ENCODE measurements around the gene S100A13.
"Not testable (repeated sequence)": the region's sequence is repeated elsewhere in the genome, so short reads cannot be mapped to it uniquely, and the experiment has no call there.

Gene S100A13

DNA sequence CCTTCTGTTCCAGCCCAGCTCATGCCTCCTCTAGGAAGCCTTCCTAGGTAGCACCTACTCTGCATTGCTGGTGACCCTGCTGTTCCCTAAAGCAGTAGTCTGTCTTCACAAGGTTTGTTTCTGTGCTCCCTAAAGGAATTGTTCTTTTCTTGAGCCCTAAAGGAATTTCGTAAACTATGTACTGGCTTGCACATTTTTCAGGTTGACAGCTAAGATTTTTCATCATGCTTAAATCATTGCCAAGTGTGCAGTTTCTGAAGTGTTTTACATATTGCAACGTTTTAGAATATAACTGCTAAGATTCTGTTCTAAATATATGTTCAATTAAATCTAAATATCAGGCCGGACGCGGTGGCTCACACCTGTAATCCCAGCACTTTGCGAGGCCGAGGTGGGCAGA lies 27.5 kb downstream of the S100A13 start:
- no peak for DNase-seq

DNA sequence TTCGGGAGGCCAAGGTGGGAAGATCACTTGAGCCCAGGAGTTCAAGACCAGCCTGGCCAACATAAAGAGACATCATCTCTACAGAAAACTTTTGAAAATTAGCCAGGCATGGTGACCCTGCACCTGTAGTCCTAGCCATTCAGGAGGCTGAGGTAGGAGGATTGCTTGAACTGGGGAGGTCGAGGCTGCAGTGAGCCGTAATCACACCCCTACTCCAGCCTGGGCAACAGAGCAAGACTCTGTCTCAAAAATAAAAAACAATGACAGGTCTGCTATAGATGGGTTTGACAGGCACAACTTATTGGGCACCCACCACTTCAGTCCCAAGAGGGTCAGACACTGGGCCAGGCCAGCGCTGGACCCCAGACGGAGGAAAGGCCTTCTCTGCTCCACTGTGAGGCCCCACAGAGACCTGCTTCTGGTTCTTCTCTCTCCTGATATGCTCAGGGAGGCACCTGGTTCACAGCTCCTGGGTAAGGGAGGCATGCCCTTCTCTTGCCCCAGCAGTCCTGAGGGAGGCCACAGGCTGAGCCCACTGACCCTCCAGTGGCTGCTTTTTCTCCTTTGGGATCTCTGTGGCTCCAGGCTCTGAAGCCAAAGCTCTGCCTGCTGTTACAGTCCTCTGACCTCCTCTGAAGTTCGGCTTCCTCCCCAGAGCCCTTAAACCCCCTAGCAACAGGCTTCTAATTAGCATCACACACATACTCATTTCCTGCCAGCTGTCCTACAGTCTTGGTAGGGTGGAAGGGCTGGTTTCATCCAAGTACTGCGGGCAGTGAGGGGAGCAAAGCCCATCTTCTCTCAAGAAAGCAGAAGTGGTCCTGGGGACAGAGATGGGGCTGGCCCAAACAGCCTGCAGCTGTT lies 28.8 kb downstream of the S100A13 start:
- peak; percentile 59 for DNase-seq

DNA sequence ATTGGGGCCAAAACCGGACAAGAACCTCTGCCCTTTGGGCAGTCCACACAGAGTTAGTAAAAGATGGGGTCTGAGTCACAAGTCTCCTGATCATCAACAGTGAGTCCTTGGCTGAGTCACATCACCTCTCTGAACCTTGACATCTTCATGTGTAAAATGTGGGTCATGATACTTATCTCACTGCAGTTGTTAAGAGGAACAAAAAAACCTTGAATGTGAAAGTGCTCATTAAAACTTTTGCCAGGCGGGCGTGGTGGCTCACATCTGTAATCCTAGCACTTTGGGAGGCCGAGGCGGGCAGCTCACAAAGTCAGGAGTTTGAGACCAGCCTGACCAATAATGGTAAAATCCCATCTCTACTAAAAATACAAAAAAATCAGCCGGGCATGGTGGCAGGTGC lies 30.1 kb downstream of the S100A13 start:
- no peak for DNase-seq

DNA sequence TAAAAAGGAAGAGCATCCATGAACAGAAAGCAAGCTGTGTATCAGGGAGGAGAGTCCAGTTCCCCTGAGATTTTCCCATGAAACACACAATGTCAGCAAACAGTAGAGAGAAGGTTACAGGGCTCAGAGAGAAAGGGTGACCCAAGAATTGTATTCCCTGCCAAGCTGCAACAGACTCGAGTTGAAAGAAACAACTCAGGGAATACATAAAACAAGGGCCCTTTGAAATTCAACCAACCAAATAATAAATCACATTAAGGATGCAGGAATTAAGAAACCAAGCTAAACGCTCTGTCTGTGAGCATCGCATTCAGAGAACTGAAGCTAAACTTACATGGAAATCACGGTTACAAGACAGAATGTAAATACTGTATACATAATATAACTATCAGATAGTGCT lies 34.6 kb downstream of the S100A13 start:
- no peak for DNase-seq

DNA sequence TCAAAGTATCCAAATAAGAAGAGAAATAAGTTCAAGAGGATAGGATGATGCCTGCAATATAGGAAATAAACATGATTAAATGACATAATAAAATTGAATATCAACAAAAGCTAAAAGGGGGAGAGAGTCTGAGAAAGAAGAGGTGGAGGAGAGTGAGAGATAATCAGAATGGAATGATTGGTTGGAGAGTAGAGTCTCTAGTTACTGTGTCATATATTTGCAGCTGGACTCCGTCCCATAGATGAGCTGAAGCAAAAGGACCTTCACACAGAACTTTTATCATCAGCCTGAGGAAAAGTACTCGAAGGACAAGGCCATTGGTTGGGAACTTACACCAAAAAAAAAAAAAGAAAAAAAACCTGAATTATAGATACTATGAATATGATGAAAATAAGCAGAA lies 38.8 kb downstream of the S100A13 start:
- no peak for DNase-seq

DNA sequence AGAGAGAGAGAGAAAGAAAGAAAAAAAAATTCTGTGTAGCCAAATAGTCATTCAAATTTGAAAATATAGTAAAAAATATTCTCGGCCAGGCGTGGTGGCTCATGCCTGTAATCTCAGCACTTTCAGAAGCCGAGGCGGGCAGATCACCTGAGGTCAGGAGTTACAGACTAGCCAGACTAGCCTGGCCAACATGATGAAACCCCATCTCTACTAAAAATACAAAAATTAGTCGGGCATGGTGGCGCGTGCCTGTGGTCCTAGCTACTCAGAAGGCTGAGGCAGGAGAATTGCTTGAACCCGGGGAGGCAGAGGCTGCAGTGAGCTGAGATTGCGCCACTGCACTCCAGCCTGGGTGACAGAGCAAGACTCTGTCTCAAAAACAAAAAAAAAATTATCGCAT lies 39.3 kb downstream of the S100A13 start:
- DNase-seq, result not testable (repeated sequence)

DNA sequence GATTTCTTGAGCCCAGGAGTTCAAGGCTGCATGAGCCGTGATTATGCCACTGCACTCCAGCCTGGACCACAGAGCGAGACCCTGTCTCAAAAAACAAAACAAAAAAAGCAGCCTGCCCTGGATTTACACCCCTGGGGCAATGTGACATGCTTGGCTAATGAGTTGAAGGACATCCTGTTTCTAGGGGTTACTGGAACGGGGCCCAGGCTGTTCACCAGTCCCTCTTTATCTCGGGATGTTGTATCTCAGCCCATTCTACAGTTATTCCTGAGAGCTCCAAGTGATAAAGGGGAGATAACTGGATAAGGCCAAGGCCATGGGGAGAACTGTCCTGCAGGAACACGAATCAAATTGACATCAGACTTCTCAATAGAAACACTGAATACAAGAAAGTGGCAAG lies 40.0 kb downstream of the S100A13 start:
- no peak for DNase-seq

DNA sequence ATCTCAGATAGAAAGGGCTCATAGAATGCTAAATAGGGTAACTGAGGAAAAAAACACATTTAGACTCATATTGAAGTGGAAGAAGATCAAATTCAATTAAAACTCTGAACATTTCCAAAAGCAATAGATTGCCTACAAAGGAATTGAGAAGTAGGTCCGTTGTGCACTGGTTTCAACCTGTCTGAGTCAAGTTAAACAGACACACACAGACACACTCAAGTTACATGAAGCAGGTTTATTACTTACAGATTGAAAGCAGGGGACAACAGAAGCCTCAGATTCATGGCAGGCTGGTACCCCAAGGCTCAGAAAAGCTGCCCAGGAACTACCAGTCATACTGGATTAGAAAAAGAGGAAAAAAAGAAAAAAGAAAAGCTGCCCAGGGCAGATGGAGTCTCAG lies 41.0 kb downstream of the S100A13 start:
- DNase-seq, result no peak

DNA sequence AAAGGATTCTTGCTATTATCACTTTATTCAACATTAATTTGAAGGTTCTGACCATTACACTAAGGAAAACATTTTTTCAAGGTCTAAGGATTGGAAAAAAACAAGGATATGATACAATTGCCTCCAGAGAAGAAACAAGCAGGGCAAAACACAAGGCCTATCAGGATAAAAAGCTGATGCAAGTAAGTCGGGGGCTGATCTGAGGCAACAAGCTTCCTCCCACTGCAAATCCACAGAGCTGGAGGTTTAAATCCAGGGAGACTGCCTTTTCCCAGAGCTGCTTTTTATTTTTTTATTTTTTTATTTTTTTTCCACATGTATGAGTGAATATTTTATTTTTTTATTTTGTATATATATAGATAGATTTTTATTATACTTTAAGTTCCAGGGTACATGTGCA lies 42.3 kb downstream of the S100A13 start:
- DNase-seq, result no peak

DNA sequence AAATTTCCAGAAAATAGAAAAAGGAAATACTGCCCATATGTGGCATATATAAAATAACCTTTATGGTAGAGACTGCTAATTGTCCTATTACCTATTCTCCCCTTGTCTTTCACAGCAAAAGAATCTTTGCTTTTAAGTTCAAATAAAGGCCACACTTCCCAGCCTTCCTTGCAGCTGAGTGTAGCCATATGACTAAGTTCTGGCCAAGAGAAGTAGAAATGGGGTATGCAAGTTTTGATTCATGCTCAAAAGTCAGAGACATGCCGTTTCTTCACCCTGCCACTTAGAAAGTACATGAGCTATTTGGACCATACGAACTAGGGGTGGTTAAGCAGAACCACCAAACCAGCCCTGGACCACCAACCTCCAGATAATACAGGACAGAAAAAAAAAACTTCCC lies 43.3 kb downstream of the S100A13 start:
- no peak for DNase-seq

DNA sequence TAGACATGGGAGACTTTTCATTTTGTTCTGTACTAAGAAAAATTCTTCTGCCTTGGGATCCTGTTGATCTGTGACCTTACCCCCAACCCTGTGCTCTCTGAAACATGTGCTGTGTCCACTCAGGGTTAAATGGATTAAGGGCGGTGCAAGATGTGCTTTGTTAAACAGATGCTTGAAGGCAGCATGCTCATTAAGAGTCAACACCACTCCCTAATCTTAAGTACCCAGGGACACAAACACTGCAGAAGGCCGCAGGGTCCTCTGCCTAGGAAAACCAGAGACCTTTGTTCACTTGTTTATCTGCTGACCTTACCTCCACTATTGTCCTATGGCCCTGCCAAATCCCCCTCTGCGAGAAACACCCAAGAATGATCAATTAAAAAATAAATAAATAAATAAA lies 43.8 kb downstream of the S100A13 start:
- DNase-seq, result not testable (repeated sequence)

DNA sequence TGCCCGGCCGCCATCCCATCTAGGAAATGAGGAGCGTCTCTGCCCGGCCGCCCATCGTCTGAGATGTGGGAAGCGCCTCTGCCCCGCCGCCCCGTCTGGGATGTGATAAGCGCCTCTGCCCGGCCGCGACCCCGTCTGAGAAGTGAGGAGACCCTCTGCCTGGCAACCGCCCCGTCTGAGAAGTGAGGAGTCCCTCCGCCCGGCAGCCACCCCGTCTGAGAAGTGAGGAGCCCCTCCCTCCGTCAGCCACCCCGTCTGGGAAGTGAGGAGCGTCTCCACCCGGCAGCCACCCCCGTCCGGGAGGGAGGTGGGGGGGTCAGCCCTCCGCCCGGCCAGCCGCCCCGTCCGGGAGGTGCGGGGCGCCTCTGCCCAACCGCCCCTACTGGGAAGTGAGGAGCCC lies 44.5 kb downstream of the S100A13 start:
- not testable (repeated sequence) for DNase-seq

DNA sequence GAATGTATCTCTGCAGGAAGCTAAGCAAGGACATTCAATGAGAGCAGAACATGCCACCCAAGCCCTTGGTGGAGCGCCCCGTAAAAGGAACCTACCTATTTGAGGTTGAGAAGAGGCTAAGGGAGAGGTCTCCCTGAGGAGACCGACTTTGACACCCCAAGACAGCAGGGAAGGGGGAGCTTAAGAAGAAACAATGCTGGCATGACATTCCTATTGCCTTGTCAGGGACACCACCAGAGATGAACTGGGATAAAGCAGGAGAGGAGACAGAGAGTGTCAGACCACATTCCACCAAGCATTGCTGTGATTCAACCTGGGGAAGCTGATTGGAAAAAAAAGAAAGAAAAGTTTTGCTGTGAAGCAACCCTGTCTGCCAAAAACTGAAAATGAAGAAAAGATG lies 48.4 kb downstream of the S100A13 start:
- no peak for DNase-seq

DNA sequence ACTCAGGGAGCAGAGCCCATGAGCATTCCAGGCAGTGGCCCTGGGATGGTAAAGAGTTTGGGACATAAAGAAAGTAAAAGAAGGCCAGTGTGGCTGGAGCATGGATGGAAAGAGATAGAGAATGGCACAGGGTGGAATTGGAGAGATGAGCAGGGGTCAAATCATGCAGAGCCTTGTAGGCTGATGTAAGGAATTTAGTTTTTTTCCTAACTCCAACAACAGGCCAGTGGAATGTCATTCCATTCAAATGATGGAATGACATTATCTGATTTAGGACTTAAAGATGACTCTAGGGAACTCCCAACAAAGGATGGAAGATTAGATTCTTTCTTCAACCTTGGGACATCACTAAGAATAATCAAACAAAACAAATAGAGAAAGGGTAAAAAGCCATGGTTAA lies 48.8 kb downstream of the S100A13 start:
- no peak for DNase-seq

DNA sequence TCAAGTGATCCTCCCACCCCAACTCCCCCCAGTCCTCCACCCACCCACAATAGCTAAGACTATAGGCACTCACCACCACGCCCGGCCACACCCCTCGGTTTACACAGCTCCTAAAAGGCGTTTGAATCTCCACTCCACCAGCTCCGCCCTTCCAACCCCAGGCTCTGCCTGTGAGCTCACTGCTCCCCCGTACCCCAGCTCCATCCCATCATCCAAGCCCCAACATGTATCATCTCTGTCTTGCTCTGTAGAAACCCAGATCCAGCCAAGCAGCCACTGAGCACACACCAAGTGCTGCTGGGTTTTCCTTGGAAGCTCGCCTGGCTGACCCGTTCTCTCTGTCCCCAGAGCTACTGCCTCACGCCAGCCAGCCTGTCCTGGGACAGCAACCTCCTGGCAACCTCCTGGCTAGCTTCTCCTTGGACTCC lies 49.7 kb downstream of the S100A13 start:
- no peak for DNase-seq

DNA sequence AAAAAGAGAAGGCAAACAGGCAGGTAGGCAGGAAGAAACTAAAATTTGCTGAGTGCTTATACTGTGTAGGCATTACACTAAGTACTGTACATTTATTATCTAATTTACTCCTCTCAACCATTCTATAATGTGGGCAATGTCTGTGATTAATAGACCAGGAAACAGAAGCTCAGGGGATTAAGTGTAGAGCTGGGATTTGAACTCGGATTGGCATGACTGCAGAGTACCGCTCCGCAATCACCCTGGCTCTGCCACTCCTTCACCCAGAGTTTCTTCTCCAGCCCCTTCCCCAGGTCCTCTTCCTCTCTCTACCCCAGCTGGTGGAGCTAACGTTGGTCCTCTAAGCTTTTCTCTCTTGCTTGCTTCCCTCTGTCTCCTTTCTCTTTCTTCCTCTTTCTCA lies 50.2 kb downstream of the S100A13 start:
- DNase-seq, result no peak

DNA sequence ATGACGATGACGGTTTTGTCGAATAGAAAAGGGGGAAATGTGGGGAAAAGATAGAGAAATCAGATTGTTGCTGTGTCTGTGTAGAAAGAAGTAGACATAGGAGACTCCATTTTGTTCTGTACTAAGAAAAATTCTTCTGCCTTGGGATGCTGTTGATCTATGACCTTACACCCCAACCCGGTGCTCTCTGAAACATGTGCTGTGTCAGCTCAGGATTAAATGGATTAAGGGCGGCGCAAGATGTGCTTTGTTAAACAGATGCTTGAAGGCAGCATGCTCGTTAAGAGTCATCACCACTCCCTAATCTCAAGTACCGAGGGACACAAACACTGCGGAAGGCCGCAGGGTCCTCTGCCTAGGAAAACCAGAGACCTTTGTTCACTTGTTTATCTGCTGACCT lies 51.8 kb downstream of the S100A13 start:
- DNase-seq, result not testable (repeated sequence)

DNA sequence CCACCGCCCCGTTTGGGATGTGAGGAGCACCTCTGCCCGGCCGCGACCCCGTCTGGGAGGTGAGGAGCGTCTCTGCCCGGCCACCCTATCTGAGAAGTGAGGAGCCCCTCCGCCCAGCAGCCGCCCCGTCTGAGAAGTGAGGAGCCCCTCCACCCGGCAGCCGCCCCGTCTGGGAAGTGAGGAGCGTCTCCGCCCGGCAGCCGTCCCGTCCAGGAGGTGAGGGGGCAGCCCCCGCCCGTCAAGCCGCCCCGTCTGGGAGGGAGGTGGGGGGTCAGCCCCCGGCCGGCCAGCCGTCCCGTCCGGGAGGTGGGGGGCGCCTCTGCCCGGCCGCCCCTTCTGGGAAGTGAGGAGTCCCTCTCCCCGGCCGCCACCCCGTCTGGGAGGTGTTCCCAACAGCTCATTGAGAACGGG lies 52.2 kb downstream of the S100A13 start:
- not testable (repeated sequence) for DNase-seq

DNA sequence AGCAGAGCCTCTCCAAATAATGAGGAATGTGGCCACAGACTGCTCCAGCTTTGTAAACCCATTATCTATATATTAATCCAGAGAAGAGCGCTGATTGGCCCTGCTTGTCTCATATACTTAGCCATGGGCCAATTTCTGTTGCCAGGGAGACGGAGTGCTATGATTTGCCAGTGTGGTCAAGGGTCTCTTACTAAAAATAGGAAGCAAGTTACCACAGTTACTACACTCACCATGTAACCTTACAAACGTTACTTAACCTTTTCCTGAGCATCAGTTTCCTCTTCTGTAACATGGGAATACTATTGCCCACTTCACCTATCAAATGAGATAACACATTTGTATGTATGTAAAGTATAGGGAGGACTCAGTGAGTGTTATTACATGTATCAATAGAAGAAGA lies 54.0 kb downstream of the S100A13 start:
- DNase-seq, result no peak

DNA sequence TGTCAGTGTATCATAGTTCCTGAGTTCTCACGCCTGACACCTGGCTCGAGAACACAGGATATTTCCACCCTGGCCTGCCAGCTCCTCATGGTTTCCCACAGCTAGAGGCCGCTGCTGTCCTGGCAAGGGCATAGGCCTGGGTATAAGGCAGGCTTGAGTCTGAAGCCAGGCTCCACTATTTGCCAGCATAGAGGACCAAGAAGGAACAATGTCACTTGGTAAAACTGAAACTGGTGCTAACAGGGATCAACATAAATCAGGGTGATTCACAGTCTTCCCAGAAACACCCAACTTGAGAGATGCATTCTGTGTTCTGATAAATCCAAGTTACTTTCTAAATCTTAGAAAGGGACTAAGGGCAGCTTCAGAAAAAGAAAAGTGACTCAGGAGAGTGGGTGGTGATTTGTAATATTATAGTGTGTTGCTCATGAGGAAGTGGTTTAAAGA lies 54.7 kb downstream of the S100A13 start:
- DNase-seq, result peak; percentile 78

DNA sequence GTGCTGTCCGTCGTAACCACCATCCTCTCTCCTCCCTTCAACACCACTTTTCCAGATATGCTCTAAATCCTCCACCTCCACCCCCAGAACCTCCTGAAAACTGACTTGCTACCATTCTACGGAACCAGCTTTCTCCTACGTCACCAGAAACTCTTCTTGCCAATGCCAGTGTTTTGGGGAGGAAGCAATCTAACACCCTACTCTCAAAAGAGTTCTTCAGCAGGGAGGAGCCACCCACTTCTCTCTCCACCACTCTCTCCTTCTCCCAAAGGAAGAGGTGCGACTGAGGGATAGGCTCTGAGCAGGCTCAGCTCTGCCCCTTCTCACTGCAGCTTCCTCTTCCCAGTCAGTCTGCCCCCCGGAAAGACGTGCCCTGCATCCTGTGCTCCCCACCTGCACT lies 55.6 kb downstream of the S100A13 start:
- DNase-seq, result no peak

DNA sequence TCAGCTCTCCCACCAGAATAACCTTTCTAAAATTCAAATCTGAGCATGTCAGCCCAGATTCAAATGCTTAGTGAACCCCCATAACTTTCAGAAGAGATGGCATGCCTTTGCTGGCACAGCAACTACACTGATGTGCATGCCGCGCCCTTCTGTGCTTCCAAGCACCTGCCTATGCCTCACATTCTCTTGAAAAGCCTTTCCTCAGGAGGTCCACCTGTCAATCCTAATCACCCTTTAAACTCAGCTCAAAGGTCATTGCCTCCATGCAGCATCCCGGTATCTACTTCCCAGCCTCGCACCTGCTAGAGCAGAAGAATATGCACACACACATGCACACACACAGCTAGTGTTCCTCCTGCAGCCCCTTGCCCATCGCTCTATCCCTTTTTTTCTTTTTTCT lies 56.4 kb downstream of the S100A13 start:
- DNase-seq, result no peak

DNA sequence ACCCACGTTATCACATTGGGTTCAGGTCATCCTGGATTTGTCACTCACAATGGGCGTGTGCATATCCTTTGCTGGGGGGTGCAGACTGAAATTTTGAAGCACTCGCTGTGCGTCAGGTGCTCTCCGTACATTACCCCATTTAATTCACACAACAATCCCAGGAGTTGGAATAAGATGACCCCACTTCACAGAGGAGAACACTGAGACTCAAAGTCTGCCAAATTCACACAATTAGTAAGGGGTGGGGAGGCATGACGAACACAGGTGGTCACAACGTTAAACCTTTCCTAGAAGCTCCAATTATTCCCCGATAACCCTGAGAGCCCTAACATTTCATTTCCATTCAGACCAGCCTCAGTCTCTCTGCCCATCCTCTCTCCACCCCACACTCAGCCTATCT lies 57.8 kb downstream of the S100A13 start:
- no peak for DNase-seq

All from right hindlimb (tissue), 1 donor.